HG02623 (cell line): ENCODE data around the gene KRT16.
"Not testable (repeated sequence)": the region's sequence is repeated elsewhere in the genome, so short reads cannot be mapped to it uniquely, and the experiment has no call there.

ENCODE experiments used
- ATAC-seq: cut with Tn5 transposase; IDR thresholded peaks from one replicate; pipeline ENCODE4 v1.9.1; 2021; ENCODE audit warnings: moderate library complexity; ENCODE audit not compliant: unreplicated experiment

The KRT16 gene

GRCh38 chr17:41612376-41613160 lies at the start of gene KRT16:
Gene KRT16 (minus strand): TSS chr17:41612767. CDS start chr17:41612688, 79 bp downstream.
- ATAC-seq, result not testable (repeated sequence)

GRCh38 chr17:41660221-41660711 lies 47.7 kb upstream of the KRT16 start:
- ATAC-seq, result no peak

- ATAC-seq, result no peak
Measured at GRCh38 chr17:41659427-41660212, 47.1 kb upstream of the KRT16 start.

GRCh38 chr17:41658846-41659245 lies 46.3 kb upstream of the KRT16 start:
- ATAC-seq, result no peak

- ATAC-seq, result no peak
Measured at GRCh38 chr17:41657936-41658335, 45.4 kb upstream of the KRT16 start.

- ATAC-seq, result no peak
Measured at GRCh38 chr17:41657176-41657754, 44.7 kb upstream of the KRT16 start.

- no peak for ATAC-seq
Measured at GRCh38 chr17:41656249-41657023, 43.9 kb upstream of the KRT16 start.

GRCh38 chr17:41655611-41656111 lies 43.1 kb upstream of the KRT16 start:
- no peak for ATAC-seq

- no peak for ATAC-seq
Measured at GRCh38 chr17:41654678-41655607, 42.4 kb upstream of the KRT16 start.

- ATAC-seq, result no peak
Measured at GRCh38 chr17:41653892-41654677, 41.5 kb upstream of the KRT16 start.

GRCh38 chr17:41653421-41653820 lies 40.9 kb upstream of the KRT16 start:
- ATAC-seq, result no peak

- no peak for ATAC-seq
Measured at GRCh38 chr17:41652461-41652970, 39.9 kb upstream of the KRT16 start.

GRCh38 chr17:41651625-41652460 lies 39.3 kb upstream of the KRT16 start:
- no peak for ATAC-seq

GRCh38 chr17:41650794-41651624 lies 38.4 kb upstream of the KRT16 start:
- ATAC-seq, result no peak

GRCh38 chr17:41649923-41650519 lies 37.5 kb upstream of the KRT16 start:
- ATAC-seq, result no peak

- no peak for ATAC-seq
Measured at GRCh38 chr17:41648411-41649195, 36.0 kb upstream of the KRT16 start.
